ENCODE data around the gene UGP2.
A peak's percentile ranks its signal among the peaks of the same experiment; 100 is the strongest.
"Not testable (repeated sequence)": the region's sequence is repeated elsewhere in the genome, so short reads cannot be mapped to it uniquely, and the experiment has no call there.

The UGP2 gene

DNA sequence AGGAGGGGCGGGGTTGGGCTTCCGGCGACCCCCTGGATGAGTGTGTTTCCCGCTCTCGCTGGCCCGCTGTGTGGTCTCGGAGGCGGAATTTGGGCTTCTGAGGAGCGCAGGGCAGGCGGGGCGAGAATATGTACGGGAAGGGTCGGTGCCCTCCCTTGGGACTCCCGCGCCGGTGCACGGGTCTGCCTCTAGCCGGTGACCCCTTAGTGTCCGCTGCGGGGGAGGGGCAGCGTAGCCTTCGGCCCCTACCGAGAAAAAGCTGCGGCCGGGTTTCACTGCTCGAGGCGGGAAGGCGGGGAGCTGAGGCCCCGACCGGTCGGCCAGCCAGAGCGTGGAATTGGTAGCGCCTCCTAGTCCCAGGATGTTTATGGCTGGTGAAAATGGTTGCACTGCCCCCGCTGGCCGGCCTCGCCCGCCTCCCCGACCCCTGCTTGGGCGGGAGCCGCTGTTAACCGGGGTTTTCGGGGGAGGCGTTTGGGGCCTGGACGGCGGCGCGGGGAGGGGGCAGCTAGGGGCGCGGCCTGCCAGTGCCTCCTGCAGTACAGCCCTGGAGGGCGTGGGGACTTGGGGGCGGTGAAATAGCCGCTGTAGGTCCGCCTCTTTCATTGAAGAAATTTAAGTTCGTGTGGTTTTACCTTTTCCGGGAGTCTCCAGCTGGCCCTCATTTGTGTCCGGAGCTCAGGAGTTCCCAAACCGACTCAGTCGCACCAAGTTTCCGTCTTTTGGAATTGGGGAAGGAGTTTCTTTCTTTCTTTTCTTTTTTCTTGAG lies at the start of gene UGP2:
Gene UGP2 (plus strand): TSS at position 643 of the 769 bp plus-strand sequence. CDS start 290 bp downstream, outside the sequence.
- peak; percentile 76 for DNase-seq

GRCh38 chr2:63792530-63792929 lies 49.2 kb upstream of the UGP2 start:
- DNase-seq: peak; percentile 56

DNA sequence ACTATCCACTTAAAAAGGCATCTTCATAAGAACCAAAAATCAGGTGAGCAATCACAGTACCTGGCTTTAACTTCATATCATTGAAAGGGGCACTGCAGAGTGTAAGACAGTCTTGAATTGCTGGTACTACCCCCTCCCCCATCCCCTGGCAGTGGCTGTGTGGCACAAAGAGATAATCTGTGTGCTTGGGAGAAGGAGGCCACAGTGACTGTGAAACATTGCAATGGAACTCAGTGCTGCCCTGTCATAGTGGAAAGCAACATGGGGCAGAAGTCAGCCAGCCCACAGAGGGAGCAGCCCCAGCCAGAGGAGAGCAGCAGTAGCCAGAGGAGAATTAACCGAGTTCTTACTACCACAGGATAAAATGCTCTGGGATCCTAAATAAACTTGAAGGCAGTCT lies 45.3 kb upstream of the UGP2 start:
- DNase-seq: no peak

DNA sequence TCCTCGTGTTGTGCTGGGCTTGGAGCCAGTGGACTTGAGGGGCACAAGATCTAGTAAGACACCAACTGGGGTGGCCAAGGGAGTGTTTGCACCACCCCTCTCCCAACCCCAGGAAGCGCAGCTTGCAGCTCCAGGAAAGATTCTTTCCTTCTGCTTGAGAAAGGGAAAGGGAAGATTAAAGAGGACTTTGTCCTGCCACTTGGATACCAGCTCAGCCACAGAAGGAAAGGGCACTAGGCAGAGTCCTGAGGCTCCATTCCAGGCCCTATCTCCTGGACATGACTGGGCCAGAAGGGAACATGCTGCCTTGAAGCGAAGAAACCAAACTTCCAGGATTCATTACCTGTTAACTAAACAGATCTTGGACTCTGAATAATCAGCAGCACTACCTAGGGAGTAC lies 44.9 kb upstream of the UGP2 start:
- DNase-seq: no peak

GRCh38 chr2:63801455-63801854 lies 40.2 kb upstream of the UGP2 start:
- DNase-seq: no peak

DNA sequence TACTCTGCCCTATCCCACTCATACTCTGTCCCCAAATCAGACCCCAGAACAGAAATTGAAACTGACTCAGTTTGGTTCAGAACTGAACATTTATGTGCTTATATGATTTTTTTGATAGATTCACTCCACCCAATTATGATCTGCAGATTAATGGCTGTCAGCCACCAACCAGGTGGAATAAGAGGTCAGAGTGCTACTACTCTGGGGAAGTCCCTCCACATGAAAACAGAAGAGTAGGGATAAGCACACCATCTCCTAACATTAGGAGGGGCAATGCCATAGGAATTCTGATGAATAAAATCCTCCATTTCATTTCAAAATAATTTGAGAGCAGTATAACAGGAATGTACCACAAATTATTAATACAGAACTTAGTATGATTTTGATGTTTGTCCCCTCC lies 36.3 kb upstream of the UGP2 start:
- DNase-seq: no peak

GRCh38 chr2:63808036-63808435 lies 33.7 kb upstream of the UGP2 start:
- not testable (repeated sequence) for DNase-seq

DNA sequence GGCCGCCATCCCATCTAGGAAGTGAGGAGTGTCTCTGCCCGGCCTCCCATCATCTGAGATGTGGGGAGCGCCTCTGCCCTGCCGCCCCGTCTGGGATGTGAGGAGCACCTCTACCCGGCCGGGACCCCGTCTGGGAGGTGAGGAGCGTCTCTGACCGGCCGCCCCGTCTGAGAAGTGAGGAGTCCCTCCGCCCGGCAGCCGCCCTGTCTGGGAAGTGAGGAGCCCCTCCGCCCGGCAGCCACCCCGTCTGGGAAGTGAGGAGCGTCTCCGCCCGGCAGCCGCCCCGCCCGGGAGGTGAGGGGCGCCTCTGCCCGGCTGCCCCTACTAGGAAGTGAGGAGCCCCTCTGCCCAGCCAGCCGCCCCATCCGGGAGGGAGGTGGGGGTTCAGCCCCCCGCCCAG lies 32.8 kb upstream of the UGP2 start:
- DNase-seq: not testable (repeated sequence)

DNA sequence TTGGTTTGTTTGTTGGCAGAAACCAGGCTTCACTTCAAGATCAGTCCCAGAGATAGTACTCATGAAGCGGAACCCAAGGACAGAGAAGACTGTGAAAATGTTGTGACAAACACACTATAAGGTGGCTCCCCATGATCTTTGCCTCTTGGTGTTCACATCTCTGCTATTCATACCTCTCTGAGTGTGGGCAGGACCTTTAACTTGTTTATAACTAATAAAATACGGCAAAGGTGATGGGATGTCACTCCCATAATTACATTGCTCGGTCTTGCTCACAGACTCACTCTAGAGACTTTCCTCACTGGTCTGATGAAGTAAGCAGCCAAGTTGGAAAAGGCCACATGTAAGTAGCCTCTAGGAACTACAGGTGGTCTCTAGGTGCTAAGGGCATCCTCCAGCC lies 30.6 kb upstream of the UGP2 start:
- DNase-seq: no peak

DNA sequence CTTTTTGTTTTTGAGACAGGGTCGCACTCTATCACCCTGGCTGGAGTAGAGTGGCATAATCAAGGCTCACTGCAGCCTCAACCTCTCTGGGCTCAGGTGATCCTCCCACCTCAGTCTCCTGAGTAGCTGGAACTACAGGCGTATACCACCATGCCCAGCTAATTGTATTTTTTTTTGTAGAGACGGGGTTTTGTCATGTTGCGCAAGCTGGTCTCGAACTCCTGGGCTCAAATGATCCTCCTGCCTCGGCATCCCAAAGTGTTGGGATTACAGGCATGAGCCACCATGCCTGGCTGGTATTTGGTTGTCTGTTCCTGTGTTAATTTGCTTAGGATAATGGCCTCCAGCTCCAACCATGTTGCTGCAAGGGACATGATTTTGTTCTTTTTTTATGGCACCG lies 29.8 kb upstream of the UGP2 start:
- DNase-seq: not testable (repeated sequence)

DNA sequence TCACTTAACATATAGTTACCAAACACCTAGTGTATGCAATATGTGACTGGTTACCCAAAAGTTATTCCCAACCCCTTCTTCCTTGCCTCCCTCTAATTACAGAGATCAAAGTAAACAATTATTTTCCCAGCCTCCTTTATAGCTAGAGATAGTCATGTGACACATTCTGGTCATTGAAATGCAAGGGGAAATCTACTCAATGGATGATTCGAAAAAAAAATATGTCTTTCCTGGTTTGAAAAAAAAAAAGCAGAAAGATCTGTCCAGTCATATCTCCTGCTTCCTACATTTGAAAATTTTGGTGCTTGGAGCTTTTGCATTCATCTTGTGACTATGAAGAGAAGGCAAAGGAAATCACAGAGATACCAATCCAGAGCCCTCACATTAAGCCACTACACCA lies 27.6 kb upstream of the UGP2 start:
- DNase-seq: peak; percentile 20

GRCh38 chr2:63817382-63817781 lies 24.3 kb upstream of the UGP2 start:
- no peak for DNase-seq

- no peak for DNase-seq
Measured at GRCh38 chr2:63818271-63818670, 23.4 kb upstream of the UGP2 start.

DNA sequence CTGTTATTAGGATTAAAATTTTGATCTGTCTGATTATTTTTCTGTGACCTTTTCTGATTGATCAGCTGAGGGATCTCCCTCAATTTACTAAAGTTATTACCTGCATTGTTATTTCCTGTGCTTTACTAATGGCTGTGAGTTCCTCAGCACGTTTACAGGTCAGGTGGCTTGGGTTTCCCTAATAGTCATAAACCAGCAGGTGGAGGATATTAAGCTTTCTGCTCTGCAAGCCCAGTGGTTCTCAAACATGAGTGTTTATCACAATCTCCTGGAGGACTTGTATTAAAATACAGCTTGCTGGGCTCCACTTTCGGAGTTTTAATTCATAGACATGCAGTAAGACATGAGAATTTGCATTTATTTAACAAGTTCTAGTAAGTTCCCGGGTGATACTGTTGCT lies 22.4 kb upstream of the UGP2 start:
- no peak for DNase-seq

- no peak for DNase-seq
Measured at GRCh38 chr2:63819765-63820717, 21.7 kb upstream of the UGP2 start.

DNA sequence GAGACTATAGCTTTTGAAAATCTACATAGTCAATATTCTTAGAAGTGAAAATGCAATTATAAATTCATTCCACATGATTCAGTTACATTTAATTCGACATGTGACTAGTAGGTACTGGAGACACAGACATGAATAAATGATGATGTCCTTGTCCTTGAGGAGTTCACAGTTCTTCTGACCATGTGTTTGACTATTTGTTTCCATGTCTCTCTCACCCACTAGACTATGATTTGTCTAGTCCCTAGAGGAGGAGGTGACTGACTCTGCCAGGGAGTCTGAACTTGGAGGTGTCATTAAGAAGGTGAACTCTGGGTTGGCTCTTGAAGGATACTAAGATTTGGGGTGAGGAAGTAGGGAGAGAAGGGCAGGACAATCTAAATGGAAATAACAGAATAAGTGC lies 20.7 kb upstream of the UGP2 start:
- no peak for DNase-seq

DNA sequence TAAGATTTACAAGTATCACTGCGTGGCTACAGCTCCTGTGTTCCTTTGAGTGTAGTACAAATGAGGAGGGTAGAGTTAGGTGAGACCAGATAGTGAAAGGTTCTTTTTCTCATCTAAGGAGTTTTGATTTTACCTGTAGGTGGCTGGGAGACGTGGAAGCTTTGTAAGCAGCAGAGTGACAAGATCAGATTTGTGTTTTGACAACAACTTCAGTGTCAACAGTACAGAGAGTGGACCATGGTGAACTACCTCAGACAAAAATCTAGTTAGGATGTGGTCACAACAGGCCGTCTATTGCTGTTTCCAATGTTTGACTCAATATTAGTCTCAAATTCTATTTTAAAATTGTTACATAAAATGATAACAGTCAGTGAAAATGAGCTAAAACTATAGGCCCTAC lies 20.3 kb upstream of the UGP2 start:
- no peak for DNase-seq

DNA sequence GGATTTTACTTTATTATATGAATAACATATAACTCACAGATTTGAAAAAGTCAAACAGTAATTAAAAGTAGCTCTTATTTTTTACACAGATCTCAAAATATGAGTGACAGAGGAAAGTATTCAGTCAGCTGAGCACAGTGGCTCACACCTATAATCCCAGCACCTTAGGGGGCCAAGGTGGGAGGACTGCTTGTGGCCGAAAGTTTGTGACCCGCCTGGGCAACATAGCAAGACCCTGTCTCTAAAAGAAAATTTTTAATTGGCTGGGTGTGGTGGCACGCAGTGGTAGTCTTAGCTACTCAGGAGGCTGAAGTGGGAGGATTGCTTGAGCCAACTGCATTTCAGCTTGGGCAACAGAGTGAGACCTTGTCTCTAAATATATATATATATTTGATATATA lies 19.2 kb upstream of the UGP2 start:
- no peak for DNase-seq

DNA sequence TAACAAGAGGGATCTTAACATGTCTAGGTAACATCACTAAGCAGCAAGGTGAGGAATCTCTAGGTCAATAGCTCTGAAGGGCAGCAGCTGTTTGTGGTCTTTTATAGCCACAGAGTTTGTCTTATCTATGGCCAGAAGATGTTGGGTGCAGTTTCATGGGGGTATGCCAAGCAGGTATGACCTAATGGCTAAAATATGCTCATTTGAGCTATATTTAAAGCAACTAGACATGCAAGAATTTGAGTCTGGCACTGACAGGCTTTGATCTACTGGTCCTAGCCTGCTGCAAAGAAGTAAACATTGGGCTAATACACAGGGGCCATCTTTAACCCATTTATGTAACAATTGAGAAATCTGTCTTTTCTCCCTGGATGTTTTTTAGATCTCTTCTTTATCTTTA lies 13.9 kb upstream of the UGP2 start:
- DNase-seq: peak; percentile 76

DNA sequence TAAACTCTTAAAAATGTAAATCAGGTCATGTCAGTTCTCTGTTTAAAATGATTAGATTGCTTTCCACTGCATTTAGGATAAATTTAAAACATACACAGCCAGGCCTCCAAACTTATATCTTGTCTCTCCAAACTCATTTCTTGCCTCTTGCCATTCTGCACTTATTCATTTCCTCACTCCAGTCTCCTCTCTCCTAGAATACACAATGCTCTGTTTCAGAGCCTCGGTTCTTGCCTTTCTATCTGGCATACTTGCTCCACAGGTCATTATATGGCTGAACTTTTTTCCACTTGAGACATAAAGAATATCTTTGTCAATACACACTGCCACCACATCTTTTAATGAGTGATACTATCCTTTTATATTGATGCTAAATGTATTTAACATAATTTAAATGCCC lies 10.5 kb upstream of the UGP2 start:
- DNase-seq: no peak

GRCh38 chr2:63834401-63834800 lies 7.3 kb upstream of the UGP2 start:
- DNase-seq: no peak

DNA sequence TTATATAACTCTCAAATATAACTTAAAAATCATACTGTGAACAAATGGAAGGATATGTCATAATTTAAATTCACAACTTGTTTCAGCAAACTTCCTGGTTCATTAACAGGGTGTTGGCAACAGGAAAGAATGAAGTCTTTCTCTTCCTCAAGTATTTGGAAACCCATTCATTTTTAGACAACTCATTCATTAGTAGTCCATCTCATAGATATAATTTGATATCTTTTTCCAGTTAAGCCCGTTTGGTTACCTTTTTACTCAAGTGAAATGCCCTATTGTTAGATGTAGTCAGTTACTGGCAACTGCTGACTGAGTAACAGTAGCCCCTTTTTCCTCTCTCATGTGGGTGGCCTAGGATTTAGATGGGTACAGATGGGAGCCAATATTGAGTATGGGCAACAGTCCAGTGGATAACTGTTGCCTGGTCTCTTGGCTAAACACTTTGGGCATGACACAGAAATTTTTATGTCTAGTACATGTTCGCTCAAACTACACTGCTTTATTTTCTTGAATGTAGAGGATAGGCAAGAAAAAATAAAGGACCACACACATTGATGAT lies 4.6 kb upstream of the UGP2 start:
- no peak for DNase-seq

DNA sequence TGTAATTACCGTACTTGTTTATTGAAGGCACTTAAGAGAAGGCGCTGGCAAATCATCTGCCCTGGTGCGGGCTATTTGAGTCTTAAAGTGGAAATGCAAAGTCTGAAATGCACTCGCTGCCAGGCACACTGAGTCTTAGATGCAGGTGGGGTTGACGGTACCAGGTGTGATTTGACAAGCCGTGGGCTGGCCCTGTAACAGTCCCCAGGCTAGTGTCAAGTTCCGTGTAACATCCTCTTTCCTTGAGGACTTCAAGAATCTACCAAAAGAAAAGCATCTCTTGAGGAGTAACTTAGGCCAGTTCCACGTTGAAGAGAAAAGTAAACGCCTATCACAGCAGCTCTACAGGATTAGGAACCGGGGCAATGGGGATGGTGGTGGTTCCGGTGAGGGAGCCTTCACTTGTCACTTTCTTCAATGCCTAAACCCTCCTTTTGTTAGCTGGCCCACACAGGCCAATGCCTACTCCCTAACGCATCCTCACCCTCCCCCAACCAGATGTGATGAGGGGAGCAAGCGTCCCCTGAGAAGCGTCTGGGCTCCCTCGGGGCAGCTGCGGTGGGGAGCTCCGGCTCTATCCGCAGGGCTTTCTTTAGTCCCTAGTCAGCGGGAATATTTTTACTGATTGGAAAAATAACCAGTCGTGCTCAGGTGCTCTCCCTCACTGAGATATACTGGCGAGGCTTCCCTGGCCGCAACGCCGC lies 1.5 kb upstream of the UGP2 start:
- no peak for DNase-seq
